ENCODE measurements around the gene ZFHX3. TPM values are rescaled to one million over a fixed set of nuclear protein-coding genes. Genes with fewer than 3 reads are reported as not detected.

ZFHX3 gene
- total and polyA plus RNA-seq, 2 of the 8 experiments (the other 6 are each of a cell fraction or from before 2014, with no cell fraction given) = 0.08 to 0.99 TPM

GRCh38 chr16:72877374-72878028 is 170.4 kb downstream of the ZFHX3 start (continued):
- no peak for TF ChIP-seq SP4 (IDR thresholded peaks at IDR 0.05; ENCODE audit: low read length)
- no peak for TF ChIP-seq BRCA1 (IDR thresholded peaks at IDR 0.05; ENCODE audit: low read depth, low read length)
- no peak for TF ChIP-seq SAP30 (IDR thresholded peaks at IDR 0.05; ENCODE audit: insufficient read depth, insufficient replicate concordance, low read length)
- no peak for TF ChIP-seq E2F6 (IDR thresholded peaks at IDR 0.05)
- no peak for TF ChIP-seq FOSL1 (IDR thresholded peaks at IDR 0.05; ENCODE audit: insufficient read depth, low read depth, low read length)
- TF ChIP-seq CEBPB (IDR thresholded peaks at IDR 0.05; ENCODE audit: low read depth, low read length) = no peak
